Measurements from ENCODE around the gene CDC25B. TPM values are rescaled to one million over a fixed set of nuclear protein-coding genes. Genes with fewer than 3 reads are reported as not detected.
A peak's percentile ranks its signal among the peaks of the same experiment; 100 is the strongest.

CDC25B gene
- total and polyA plus RNA-seq, 2 of the 13 experiments (the other 11 are each of a cell fraction or from before 2014, with no cell fraction given) = 14.5 to 19.4 TPM

GRCh38 chr20:3811467-3812258 is 15.6 kb downstream of the CDC25B start (continued):
- TF ChIP-seq ZNF704 (CRISPR knock-in tag; IDR thresholded peaks at IDR 0.05; ENCODE audit: borderline replicate concordance) (0 out of 2 replicates have a peak, but pooled peaks have one; percentile 65), ZNF619 (CRISPR knock-in tag; IDR thresholded peaks at IDR 0.05) (no peak), ZNF646 (CRISPR knock-in tag; IDR thresholded peaks at IDR 0.05) (no peak), CBFB (CRISPR knock-in tag; IDR thresholded peaks at IDR 0.05) (peak; percentile 63; the same call in 1 of the 2 replicates), SRY (CRISPR knock-in tag; IDR thresholded peaks at IDR 0.05) (peak; percentile 98), ZNF251 (CRISPR knock-in tag; IDR thresholded peaks at IDR 0.05) (no peak; the same call in 1 of the 2 replicates), KDM3A (CRISPR knock-in tag; IDR thresholded peaks at IDR 0.05; ENCODE audit: low read depth) (peak; percentile 97), ZNF570 (CRISPR knock-in tag; IDR thresholded peaks at IDR 0.05; ENCODE audit: borderline replicate concordance) (no peak), SETDB1 (CRISPR knock-in tag; IDR thresholded peaks at IDR 0.05; ENCODE audit: borderline replicate concordance) (no peak), ATF7-NPFF (CRISPR knock-in tag; IDR thresholded peaks at IDR 0.05; ENCODE audit: low read depth) (peak; percentile 98; the same call in 1 of the 2 replicates), FUBP1 (CRISPR knock-in tag; IDR thresholded peaks at IDR 0.05; ENCODE audit: borderline replicate concordance) (peak; percentile 99; the same call in 1 of the 2 replicates), HNF4G (IDR thresholded peaks at IDR 0.05; ENCODE audit: borderline replicate concordance, low read depth, low read length) (0 out of 2 replicates have a peak, but pooled peaks have one; percentile 23), HNF4G (CRISPR knock-in tag; IDR thresholded peaks at IDR 0.05; ENCODE audit: borderline replicate concordance, low read depth) (no peak), ZNF280B (CRISPR knock-in tag; IDR thresholded peaks at IDR 0.05; ENCODE audit: borderline replicate concordance) (peak; percentile 96; the same call in 1 of the 2 replicates)

Data from HepG2 (cell line).